ENCODE data around the gene KLRK1.
"Not testable (repeated sequence)": the region's sequence is repeated elsewhere in the genome, so short reads cannot be mapped to it uniquely, and the experiment has no call there.

- TF ChIP-seq CTCF (IDR thresholded peaks at IDR 0.05; ENCODE audit: poor library complexity, severe bottlenecking); EZH2 (IDR thresholded peaks at IDR 0.05; ENCODE audit: borderline replicate concordance, insufficient read depth, low read length, poor library complexity, severe bottlenecking); SMC3 (conservative IDR thresholded peaks at IDR 0.05; ENCODE audit: poor library complexity); TAF1 (IDR thresholded peaks at IDR 0.05; ENCODE audit: low read depth); EP300 (conservative IDR thresholded peaks at IDR 0.05; ENCODE audit: poor library complexity, severe bottlenecking): not testable (repeated sequence)
- TF ChIP-seq, protein P1, sequence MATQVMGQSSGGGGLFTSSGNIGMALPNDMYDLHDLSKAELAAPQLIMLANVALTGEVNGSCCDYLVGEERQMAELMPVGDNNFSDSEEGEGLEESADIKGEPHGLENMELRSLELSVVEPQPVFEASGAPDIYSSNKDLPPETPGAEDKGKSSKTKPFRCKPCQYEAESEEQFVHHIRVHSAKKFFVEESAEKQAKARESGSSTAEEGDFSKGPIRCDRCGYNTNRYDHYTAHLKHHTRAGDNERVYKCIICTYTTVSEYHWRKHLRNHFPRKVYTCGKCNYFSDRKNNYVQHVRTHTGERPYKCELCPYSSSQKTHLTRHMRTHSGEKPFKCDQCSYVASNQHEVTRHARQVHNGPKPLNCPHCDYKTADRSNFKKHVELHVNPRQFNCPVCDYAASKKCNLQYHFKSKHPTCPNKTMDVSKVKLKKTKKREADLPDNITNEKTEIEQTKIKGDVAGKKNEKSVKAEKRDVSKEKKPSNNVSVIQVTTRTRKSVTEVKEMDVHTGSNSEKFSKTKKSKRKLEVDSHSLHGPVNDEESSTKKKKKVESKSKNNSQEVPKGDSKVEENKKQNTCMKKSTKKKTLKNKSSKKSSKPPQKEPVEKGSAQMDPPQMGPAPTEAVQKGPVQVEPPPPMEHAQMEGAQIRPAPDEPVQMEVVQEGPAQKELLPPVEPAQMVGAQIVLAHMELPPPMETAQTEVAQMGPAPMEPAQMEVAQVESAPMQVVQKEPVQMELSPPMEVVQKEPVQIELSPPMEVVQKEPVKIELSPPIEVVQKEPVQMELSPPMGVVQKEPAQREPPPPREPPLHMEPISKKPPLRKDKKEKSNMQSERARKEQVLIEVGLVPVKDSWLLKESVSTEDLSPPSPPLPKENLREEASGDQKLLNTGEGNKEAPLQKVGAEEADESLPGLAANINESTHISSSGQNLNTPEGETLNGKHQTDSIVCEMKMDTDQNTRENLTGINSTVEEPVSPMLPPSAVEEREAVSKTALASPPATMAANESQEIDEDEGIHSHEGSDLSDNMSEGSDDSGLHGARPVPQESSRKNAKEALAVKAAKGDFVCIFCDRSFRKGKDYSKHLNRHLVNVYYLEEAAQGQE (IDR thresholded peaks at IDR 0.05; ENCODE audit: borderline replicate concordance) = not testable (repeated sequence)
Observed at GRCh38 chr12:10390991-10391390, 1.1 kb upstream of the KLRK1 start.

All from neural cell (in vitro differentiated cells).